GM23338 (cell line): ENCODE results near the gene TMEM247. TPM values are rescaled to one million over a fixed set of nuclear protein-coding genes. Genes with fewer than 3 reads are reported as not detected.

ENCODE experiments used
- EZH2 ChIP-seq: fragments of 200-600 bp; sonication (generic); IDR thresholded peaks from one replicate; pipeline ENCODE4 v1.8.0; 2017; ENCODE audit warnings: antibody characterized with exemption, mild to moderate bottlenecking, low read depth; ENCODE audit not compliant: unreplicated experiment
- ZNF331 ChIP-seq: fragments of 250-450 bp; sonication (Bioruptor Pico); IDR thresholded peaks from 2 replicates; pipeline ENCODE4 v1.5.0; 2020; ENCODE audit warnings: low read depth, mild to moderate bottlenecking, moderate library complexity
- polyA plus RNA-seq: library from polyadenylated mRNA; unstranded; fragments of >200 nt; fragmentation: Nextera tagmentation; extraction: Ambion mirVana; gene quantifications from 2 replicates; pipeline ENCODE4 v1.2.1, GENCODE V29; 2016
- total RNA-seq: library from RNA; depleted of rRNA; stranded (reverse); fragments of >200 nt; shearing (Covaris generic); gene quantifications from 2 replicates; pipeline ENCODE4 v1.2.3, GENCODE V29; 2014
- TF ChIP-seq, protein P1 (sequence below): fragments of 250-450 bp; sonication (Bioruptor Pico); IDR thresholded peaks from 2 replicates; pipeline ENCODE4 v1.5.0; 2020; ENCODE audit warnings: mild to moderate bottlenecking, moderate library complexity
- TF ChIP-seq, protein P2 (sequence below), 2 experiments: fragments of 200-600 bp in 1 of 2; sonication (generic) in 1 of 2; conservative IDR thresholded peaks; 2 replicates each; pipeline versions ENCODE4 v1.5.1 to v1.6.1; 2016 to 2017; ENCODE audit warnings: antibody characterized with exemption in 2 of 2, low read depth in 2 of 2, mild to moderate bottlenecking in 2 of 2, moderate library complexity in 1 of 2
- TF ChIP-seq, protein P3 (sequence below): IDR thresholded peaks from 2 replicates; pipeline ENCODE4 v1.6.1; 2016; ENCODE audit warnings: antibody characterized with exemption
- TF ChIP-seq, protein P4 (sequence below): IDR thresholded peaks from one replicate; pipeline ENCODE4 v1.6.1; 2018; ENCODE audit warnings: antibody characterized with exemption; ENCODE audit not compliant: unreplicated experiment

The TMEM247 gene
- total and polyA plus RNA-seq, 2 experiments from 2014 or later = not detected

DNA sequence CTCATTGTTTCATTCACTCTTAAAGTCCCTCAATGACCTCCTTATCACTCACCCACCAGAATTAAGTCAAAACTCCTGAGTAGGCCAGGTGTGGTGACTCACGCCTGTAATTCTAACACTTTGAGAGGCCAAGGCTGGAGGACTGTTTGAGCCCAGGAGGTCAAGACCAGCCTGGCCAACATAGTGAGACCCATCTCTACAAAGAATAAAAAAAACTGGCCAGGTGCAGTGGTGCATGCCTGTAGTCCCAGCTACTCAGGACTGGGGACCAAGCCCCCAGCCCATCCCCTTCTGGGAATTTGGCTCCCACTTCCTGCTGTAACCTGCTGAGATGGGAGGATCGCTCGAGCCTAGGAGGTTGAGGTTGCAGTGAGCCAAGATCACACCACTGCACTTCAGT lies 28.9 kb downstream of the TMEM247 start (continued):
- TF ChIP-seq, protein P1, sequence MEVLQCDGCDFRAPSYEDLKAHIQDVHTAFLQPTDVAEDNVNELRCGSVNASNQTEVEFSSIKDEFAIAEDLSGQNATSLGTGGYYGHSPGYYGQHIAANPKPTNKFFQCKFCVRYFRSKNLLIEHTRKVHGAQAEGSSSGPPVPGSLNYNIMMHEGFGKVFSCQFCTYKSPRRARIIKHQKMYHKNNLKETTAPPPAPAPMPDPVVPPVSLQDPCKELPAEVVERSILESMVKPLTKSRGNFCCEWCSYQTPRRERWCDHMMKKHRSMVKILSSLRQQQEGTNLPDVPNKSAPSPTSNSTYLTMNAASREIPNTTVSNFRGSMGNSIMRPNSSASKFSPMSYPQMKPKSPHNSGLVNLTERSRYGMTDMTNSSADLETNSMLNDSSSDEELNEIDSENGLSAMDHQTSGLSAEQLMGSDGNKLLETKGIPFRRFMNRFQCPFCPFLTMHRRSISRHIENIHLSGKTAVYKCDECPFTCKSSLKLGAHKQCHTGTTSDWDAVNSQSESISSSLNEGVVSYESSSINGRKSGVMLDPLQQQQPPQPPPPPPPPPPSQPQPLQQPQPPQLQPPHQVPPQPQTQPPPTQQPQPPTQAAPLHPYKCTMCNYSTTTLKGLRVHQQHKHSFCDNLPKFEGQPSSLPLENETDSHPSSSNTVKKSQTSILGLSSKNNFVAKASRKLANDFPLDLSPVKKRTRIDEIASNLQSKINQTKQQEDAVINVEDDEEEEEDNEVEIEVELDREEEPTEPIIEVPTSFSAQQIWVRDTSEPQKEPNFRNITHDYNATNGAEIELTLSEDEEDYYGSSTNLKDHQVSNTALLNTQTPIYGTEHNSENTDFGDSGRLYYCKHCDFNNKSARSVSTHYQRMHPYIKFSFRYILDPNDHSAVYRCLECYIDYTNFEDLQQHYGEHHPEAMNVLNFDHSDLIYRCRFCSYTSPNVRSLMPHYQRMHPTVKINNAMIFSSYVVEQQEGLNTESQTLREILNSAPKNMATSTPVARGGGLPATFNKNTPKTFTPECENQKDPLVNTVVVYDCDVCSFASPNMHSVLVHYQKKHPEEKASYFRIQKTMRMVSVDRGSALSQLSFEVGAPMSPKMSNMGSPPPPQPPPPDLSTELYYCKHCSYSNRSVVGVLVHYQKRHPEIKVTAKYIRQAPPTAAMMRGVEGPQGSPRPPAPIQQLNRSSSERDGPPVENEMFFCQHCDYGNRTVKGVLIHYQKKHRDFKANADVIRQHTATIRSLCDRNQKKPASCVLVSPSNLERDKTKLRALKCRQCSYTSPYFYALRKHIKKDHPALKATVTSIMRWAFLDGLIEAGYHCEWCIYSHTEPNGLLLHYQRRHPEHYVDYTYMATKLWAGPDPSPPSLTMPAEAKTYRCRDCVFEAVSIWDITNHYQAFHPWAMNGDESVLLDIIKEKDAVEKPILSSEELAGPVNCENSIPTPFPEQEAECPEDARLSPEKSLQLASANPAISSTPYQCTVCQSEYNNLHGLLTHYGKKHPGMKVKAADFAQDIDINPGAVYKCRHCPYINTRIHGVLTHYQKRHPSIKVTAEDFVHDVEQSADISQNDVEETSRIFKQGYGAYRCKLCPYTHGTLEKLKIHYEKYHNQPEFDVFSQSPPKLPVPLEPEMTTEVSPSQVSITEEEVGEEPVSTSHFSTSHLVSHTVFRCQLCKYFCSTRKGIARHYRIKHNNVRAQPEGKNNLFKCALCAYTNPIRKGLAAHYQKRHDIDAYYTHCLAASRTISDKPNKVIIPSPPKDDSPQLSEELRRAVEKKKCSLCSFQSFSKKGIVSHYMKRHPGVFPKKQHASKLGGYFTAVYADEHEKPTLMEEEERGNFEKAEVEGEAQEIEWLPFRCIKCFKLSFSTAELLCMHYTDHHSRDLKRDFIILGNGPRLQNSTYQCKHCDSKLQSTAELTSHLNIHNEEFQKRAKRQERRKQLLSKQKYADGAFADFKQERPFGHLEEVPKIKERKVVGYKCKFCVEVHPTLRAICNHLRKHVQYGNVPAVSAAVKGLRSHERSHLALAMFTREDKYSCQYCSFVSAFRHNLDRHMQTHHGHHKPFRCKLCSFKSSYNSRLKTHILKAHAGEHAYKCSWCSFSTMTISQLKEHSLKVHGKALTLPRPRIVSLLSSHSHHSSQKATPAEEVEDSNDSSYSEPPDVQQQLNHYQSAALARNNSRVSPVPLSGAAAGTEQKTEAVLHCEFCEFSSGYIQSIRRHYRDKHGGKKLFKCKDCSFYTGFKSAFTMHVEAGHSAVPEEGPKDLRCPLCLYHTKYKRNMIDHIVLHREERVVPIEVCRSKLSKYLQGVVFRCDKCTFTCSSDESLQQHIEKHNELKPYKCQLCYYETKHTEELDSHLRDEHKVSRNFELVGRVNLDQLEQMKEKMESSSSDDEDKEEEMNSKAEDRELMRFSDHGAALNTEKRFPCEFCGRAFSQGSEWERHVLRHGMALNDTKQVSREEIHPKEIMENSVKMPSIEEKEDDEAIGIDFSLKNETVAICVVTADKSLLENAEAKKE (CRISPR knock-in tag) = no peak
- TF ChIP-seq EZH2 (no peak), ZNF331 (CRISPR knock-in tag) (no peak)
- TF ChIP-seq, protein P2, sequence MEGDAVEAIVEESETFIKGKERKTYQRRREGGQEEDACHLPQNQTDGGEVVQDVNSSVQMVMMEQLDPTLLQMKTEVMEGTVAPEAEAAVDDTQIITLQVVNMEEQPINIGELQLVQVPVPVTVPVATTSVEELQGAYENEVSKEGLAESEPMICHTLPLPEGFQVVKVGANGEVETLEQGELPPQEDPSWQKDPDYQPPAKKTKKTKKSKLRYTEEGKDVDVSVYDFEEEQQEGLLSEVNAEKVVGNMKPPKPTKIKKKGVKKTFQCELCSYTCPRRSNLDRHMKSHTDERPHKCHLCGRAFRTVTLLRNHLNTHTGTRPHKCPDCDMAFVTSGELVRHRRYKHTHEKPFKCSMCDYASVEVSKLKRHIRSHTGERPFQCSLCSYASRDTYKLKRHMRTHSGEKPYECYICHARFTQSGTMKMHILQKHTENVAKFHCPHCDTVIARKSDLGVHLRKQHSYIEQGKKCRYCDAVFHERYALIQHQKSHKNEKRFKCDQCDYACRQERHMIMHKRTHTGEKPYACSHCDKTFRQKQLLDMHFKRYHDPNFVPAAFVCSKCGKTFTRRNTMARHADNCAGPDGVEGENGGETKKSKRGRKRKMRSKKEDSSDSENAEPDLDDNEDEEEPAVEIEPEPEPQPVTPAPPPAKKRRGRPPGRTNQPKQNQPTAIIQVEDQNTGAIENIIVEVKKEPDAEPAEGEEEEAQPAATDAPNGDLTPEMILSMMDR (conservative IDR thresholded peaks at IDR 0.05; ENCODE audit: low read depth in 2 of 2) = no peak
- TF ChIP-seq, protein P3, sequence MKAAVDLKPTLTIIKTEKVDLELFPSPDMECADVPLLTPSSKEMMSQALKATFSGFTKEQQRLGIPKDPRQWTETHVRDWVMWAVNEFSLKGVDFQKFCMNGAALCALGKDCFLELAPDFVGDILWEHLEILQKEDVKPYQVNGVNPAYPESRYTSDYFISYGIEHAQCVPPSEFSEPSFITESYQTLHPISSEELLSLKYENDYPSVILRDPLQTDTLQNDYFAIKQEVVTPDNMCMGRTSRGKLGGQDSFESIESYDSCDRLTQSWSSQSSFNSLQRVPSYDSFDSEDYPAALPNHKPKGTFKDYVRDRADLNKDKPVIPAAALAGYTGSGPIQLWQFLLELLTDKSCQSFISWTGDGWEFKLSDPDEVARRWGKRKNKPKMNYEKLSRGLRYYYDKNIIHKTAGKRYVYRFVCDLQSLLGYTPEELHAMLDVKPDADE = no peak
- TF ChIP-seq, protein P4, sequence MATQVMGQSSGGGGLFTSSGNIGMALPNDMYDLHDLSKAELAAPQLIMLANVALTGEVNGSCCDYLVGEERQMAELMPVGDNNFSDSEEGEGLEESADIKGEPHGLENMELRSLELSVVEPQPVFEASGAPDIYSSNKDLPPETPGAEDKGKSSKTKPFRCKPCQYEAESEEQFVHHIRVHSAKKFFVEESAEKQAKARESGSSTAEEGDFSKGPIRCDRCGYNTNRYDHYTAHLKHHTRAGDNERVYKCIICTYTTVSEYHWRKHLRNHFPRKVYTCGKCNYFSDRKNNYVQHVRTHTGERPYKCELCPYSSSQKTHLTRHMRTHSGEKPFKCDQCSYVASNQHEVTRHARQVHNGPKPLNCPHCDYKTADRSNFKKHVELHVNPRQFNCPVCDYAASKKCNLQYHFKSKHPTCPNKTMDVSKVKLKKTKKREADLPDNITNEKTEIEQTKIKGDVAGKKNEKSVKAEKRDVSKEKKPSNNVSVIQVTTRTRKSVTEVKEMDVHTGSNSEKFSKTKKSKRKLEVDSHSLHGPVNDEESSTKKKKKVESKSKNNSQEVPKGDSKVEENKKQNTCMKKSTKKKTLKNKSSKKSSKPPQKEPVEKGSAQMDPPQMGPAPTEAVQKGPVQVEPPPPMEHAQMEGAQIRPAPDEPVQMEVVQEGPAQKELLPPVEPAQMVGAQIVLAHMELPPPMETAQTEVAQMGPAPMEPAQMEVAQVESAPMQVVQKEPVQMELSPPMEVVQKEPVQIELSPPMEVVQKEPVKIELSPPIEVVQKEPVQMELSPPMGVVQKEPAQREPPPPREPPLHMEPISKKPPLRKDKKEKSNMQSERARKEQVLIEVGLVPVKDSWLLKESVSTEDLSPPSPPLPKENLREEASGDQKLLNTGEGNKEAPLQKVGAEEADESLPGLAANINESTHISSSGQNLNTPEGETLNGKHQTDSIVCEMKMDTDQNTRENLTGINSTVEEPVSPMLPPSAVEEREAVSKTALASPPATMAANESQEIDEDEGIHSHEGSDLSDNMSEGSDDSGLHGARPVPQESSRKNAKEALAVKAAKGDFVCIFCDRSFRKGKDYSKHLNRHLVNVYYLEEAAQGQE = no peak
